Superior temporal gyrus (tissue), 1 donor: ENCODE results near the gene MDH2.
"Not testable (repeated sequence)": the region's sequence is repeated elsewhere in the genome, so short reads cannot be mapped to it uniquely, and the experiment has no call there.

ENCODE experiments used
- DNase-seq: peaks from one replicate; pipeline ENCODE4 v3.0.0-alpha.2; 2016; ENCODE audit errors: extremely low spot score

MDH2 gene

GRCh38 chr7:76048668-76048988 is 722 bp downstream of the MDH2 start:
- DNase-seq = no peak

GRCh38 chr7:76049295-76049694 is 1.4 kb downstream of the MDH2 start:
- DNase-seq = no peak

- no peak for DNase-seq
Observed at GRCh38 chr7:76050545-76050944, 2.6 kb downstream of the MDH2 start.

GRCh38 chr7:76051840-76052239 is 3.9 kb downstream of the MDH2 start:
- DNase-seq = no peak

GRCh38 chr7:76052681-76053080 is 4.8 kb downstream of the MDH2 start:
- DNase-seq = not testable (repeated sequence)

- no peak for DNase-seq
Observed at GRCh38 chr7:76053461-76053860, 5.6 kb downstream of the MDH2 start.

- no peak for DNase-seq
Observed at GRCh38 chr7:76054123-76055120, 6.5 kb downstream of the MDH2 start.

GRCh38 chr7:76056241-76056640 is 8.3 kb downstream of the MDH2 start:
- DNase-seq = no peak

GRCh38 chr7:76057103-76057812 is 9.4 kb downstream of the MDH2 start:
- DNase-seq = no peak

- no peak for DNase-seq
Observed at GRCh38 chr7:76057813-76058145, 9.9 kb downstream of the MDH2 start.

- not testable (repeated sequence) for DNase-seq
Observed at GRCh38 chr7:76058745-76059144, 10.8 kb downstream of the MDH2 start.

GRCh38 chr7:76060842-76061241 is 12.9 kb downstream of the MDH2 start:
- no peak for DNase-seq

GRCh38 chr7:76062254-76062653 is 14.3 kb downstream of the MDH2 start:
- DNase-seq = no peak

- DNase-seq = no peak
Observed at GRCh38 chr7:76063114-76063513, 15.2 kb downstream of the MDH2 start.

GRCh38 chr7:76063525-76063924 is 15.6 kb downstream of the MDH2 start:
- DNase-seq = no peak

- DNase-seq = no peak
Observed at GRCh38 chr7:76064208-76064970, 16.5 kb downstream of the MDH2 start.

- DNase-seq = no peak
Observed at GRCh38 chr7:76065016-76065612, 17.2 kb downstream of the MDH2 start.

GRCh38 chr7:76066716-76067503 is 19.0 kb downstream of the MDH2 start:
- DNase-seq = no peak

GRCh38 chr7:76069238-76069638 is 21.3 kb downstream of the MDH2 start:
- DNase-seq = peak; percentile 67

GRCh38 chr7:76071316-76072242 is 23.7 kb downstream of the MDH2 start:
- no peak for DNase-seq
